ENCODE results near the gene RNF126. TPM values are rescaled to one million over a fixed set of nuclear protein-coding genes. Genes with fewer than 3 reads are reported as not detected.
A peak's percentile ranks its signal among the peaks of the same experiment; 100 is the strongest.

The RNF126 gene
- polyA plus RNA-seq, 4 donors = 20.8 to 36.7 (median 27.4) TPM

DNA sequence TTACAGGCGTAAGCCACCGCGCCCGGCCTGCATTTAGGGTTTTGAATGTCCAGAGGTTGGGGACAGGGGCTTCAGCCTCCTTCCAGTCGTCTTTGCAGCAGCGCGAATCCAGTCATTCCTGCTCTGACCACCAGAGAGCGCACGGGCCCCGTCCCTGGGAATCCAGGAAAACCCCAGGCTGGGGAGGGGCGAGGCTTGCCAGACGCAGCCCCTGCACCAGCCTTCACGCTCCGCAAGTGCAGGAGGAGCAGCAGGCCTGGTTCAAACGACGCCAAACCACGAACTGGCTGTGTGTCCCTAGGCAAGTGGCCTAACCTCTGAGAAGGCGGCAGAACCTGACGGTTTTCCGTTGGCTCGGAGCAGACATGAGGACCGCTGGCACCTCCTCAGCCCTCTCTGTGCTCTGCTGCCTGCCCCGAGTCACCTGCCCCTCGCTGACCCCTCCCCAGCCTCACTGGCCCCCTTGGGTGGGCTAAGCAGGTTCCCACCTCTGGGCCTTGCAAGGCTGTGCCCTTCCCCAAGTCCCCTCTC is 2.0 kb upstream of the RNF126 start:
- peak in 3 of 4 donors; percentile 70 to 80 (median 74) for DNase-seq (ENCODE audit: low read depth in 4 of 4, low spot score in 3 of 4)

DNA sequence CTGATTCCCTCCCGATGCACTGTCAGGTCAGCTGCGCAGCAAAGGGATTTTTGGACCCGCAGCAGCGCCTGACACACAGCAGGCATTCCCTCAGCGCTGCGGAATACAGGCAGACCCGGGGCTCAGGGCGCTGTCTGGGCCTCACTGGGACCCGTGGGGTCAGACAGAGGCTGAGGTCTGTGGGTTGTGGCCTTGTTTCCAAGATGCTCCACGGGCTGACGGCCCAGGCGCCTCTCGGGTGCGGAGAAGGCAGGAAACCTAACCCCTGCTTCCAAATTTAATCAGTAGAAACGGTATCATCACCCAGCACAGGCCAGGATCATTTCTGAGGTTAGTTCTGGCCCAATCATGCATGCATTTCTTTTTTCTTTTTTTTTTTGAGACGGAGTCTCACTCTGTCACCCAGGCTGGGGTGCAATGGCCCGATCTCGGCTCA is 686 bp upstream of the RNF126 start:
- no peak for DNase-seq (ENCODE audit: low read depth in 4 of 4, low spot score in 3 of 4)

DNA sequence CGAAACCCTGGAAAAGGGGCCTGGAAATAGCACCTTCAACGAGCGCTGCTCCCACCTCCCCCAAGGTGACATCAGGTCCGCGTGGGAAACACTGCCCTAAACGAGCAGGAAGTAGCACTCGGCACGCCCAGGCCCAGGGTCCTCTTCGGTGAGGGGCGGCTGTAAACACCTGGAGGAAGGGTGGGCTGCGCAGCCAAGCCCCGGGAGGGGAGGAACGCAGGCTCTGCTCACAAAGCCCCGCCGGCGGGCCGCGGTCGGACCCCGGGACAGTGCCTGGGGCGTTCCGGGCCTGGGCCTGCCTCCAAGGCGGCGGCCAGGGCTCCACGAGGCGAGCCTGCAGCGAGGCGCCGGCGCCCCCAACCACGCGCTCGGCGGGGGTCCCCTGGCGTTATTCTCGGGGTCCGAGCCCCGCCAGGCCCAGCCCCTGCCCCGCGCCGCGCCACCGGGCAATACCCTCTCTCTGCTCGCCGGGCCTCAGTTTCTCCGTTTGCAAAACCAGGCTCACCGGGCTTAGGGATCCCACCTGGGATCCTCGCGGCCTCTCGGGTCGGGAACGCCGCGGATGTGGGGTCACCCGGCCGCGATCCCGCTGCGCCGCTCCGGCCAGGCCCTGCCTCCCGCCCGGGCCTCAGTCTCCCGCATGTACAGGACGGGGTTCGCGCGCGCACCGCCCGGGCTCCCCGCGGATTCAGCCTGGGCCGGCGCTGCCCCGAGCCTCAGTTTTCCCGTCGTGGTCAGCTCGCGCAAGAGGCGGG is 630 bp downstream of the RNF126 start:
- DNase-seq (ENCODE audit: low read depth in 4 of 4, low spot score in 3 of 4) = no peak

DNA sequence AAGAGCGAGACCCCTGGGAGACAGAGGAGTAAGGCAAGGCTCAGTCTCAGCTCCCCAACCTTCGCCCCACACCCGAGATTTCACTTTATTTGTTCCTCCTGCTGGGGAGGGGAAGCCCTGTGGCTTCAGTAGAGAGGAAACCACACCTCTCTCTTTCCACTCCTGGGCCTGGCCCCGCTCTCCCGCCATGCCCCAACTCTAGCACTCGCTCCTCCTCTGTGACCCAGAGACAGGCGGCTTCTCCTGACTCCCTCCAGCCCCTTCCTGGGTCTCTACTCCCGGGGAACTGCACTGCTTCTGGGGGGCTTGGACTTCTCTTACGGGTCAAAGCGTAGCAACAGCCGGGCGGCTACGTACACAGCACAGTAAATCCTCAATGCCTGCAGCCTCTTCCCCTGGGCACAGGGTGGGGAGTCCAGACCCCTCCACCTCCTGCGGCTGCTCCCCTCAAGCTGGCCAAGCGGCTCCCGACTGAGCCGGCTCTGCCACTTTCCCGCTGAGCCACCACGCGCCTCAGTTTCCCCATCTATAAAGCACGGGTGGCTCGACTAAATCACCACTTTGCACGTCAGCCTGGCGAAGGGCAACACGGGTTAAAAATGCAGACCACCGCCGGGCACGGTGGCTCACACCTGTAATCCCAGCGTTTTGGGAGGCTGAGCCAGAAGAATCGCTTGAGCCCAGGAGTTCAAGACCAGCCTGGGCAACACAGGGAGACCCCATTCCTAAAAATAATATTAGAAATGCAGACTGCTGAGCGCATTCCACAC is 1.4 kb downstream of the RNF126 start:
- no peak for DNase-seq (ENCODE audit: low read depth in 4 of 4, low spot score in 3 of 4)

DNA sequence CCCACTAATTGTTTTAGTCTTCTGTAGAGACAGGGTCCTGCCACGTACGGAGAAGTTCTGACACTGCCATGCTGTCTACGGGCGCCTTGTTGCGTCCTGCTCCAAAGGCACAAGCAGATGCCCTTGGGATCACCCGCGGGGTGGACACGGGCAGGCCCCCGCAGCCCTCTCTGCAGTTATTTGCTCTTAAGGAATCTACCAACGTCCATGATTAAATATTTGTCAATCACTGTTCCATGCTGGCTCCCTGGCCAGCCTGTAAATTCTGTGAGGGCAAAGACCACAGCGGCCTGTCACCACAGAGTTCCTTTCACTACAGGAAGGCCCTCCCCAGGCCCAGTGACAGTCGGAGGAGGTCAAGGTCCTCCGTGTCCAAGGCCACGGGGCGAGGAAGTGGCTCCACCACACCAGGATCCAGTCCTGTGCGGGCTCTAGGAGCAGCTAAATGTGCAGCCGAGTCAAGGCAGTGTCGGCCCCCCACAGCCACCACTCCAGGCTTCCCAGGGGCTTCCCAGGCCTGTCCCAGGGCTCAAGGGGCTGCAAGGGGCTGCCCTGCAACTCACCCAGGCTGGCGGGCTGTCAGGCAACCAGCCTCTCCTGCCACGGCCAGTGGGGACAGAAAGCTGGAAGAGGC is 2.1 kb downstream of the RNF126 start:
- no peak for DNase-seq (ENCODE audit: low read depth in 4 of 4, low spot score in 3 of 4)

DNA sequence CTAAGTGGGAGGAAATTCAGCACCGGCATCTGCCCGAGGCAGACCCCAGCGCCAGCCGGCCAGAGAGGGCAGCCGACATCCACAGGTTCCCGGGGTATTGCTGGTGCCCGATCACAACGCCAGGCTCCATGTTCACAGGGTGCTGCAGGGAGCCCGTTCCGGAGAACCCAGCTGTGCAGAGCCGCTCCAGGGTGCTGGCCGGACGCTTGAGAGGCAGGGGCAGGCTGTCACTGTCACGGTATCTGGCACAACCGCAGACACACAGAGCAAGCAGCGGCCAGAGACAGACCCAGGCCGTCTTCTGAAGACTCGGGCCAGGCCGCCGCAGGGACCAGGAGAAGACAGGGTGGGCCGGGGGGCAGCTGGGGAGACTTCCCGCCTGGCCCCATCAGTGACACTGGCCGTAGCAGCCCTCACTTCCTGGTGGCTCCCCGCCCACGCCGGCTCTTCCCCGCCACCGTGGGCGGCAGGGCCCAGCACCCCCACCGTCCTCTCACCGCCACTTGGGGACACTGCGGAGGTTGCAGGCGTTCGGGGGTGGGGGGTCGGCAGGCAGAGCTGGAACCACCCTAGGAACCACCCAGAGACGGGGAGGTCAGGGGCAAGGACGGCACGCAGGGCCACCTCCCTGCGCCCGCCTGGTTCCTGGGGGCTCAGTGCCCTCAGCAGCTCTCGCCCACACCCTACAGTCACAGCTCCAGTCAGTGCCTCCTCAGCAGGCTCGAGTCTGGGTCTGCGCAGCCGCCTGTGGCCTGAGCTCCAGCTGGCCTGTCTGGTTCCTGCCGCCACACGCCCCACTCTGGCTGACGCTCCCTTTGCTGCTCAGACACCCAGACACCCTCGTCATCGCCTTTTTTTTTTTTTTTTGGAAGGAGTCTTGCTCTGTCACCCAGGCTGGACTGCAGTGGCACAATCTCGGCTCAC is 3.8 kb downstream of the RNF126 start:
- no peak for DNase-seq (ENCODE audit: low read depth in 4 of 4, low spot score in 3 of 4)

DNA sequence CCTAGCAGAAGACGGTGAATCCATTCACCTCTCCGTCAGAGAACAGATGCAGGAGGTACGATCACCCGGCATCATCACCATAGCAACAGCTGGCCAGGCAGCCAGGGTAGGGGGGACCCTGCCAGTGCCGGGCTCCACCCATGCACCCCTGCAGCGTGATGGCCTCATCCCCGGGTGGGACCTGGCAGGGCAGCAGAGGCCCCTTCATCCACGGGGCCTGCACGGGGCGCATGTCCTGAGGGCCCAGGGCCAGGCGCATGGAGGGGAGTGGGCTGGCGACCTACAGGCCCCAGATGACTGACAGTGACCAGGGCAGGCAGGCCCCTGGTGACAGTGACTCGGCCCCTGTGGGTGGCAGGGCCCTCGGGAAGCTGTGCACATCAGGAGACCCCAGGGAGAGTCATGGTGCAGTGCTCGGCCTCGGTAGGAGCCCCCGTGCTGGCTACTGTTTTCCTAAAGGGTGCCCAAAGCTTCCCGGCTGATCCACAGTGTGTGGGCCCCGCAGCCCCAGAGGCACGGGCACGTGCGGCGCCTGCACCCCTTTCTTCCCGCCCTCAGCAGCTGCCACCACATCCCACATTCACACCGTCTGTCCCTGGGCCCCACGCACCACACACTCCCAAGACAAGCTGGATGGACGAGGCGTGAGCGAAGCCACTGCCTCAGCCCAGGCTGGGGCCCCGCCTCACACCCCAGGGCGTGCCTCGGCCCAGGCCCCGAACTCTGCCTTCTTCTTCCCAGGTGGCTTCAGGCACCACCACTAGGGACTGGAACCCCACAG is 4.8 kb downstream of the RNF126 start:
- DNase-seq (ENCODE audit: low read depth in 4 of 4, low spot score in 3 of 4) = no peak

DNA sequence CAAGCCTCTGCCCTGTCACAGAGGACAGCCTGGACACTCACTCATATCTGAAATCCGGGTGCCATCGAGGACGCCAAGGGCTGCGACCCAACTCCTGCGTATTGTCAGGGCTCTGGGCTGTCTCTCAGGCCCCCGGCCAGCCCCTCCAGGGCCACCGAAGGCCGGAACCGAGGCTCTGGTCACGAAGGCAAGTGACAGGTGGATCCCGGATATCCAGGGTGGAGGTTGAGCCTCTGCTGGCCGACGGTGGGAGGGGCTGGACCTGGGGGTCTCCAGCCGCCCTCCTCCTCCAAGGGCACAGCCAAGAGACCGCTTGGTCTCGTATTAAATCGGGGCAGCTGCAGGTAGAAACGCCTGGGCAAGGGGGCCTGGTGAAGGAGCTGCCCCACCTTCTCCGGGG is 5.4 kb downstream of the RNF126 start:
- DNase-seq (ENCODE audit: low read depth in 4 of 4, low spot score in 3 of 4) = no peak

DNA sequence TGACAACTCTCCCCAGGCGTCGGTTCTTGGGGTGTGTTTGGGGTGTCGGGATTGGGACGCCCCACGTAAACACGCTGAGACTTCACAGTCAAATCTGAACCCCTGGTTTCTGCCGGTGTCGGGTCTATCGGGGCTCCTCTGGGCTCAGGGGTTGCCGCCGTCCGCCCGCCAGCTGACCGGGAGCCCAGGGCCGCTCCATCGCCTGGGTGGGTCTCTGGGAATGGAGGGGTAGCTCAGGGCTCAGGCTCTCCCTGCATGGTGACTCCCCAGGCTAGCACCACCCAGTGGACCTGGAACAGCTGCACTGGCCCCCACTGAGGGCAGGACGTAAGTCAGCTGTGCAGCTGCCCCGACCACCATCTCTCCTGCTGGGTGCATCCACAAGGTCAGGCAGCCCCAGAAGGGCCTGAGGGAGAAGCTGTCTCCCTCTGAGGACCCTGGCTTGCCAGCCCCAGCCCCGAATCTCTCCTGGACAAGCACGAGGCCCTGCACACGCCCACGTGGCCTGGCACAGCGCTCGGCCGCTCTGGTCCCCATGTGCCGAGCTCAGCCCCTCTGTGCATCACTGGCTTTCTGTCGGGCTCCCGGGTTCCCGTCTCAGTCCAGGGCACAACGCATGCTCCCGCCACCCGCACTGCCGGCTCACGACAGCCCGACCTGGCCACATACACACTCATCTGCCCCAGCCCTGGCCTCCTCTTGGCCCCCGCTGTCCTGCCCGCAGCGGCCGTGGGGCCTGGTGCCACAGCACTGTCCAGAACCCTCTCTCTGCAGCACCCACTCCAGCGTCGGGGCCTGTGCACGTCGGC is 6.1 kb downstream of the RNF126 start:
- DNase-seq (ENCODE audit: low read depth in 4 of 4, low spot score in 3 of 4) = no peak

DNA sequence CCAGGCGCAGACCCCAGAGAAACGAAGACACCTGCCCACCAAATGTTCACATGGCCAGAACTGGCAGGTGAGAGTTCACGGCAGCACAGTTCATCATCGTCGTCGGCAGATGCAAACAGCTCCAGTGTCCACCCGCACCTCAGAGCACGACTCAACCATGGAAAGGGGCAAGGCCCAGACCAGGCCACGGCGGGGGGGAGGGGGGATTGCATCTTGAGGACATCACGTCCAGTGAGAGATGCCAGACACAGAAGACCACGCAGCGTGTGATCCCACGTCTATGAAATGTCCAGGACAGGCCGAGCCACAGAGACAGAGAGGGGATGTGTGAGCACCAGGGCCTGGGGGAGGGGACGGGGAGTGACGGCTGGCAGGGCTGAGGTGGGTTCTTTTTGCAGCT is 7.3 kb downstream of the RNF126 start:
- no peak for DNase-seq (ENCODE audit: low read depth in 4 of 4, low spot score in 3 of 4)

DNA sequence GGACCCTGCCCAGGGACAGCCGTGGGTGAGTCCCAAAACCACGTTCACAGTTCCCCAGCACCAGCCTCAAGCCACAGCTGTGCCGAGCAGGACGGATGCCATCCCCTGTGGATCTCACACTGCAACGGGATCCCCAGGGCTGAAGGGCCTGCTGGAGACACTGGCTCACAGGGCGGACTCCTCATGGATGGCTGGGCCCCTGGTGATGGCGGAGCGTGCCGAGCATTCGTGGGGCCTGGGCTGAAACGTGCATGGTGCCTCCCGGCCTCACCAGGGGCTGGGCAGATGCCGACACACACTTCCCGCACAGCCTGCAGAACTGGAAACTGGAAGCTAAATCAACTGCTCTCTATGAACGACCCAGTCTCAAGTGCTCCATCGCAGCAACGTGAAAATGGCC is 9.6 kb downstream of the RNF126 start:
- DNase-seq (ENCODE audit: low read depth in 4 of 4, low spot score in 3 of 4) = no peak

DNA sequence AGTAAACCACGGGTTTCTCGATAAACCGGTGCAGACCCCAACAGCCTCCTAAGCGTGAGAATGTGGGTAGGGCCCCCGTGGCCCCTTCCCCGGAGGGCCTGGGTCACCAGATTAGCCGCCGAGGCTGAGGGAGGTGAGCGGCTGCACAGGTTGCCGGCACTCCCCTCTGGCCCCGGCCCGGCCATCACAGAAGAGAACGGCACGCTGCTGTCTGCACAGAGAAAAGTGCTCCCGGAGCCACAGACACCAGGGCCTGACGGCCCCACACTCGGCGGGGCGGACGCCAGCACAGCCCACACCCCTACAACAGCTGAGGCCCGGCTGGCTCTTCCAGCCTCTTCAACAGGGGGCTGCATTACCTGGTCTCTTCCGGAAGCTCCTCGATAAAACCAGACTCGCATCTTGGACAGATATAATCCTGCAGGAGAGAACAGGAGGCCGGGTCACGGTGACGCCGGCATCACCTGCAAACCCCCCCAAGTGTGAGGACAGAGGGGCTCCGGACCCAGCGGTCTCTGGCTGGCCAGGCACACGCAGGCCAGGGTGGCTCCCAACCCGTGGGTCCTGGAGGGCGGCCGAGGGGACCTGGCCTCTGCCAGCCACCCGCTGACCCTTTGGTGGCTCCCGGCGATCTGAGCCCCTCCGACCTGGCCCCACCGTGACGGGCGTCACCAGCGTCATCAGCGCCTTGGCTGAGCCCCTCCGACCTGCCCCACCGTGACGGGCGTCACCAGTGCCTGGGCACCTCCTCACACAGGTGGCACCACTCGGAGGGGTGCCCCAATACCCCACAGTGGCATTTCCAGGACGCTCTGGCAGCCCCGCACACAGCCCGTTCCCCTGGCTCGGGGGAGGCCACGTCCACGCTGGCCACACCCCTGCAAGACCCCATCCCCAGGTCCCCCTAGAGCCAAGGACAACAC is 10.3 kb downstream of the RNF126 start:
- DNase-seq (ENCODE audit: low read depth in 4 of 4, low spot score in 3 of 4) = no peak

DNA sequence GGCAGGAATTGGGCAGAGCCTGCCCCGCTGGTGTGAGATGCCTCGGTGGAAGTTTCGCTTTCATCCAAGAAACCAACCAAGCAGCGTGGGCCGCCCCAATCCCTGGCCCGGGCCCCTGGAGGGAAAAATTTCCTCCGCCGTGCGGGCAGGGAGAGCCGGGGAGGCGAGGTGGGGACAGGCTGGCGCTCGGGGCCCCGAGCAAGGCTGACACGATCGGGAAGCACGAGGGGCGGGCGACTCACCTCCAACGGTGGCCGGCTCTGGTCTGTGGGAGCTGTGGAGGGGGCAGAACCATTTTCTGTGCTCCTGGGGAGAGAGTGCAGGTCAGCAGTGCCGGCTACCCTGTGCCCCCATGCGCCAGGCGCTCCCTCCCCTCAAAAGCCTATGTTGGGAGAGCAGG is 11.0 kb downstream of the RNF126 start:
- DNase-seq (ENCODE audit: low read depth in 4 of 4, low spot score in 3 of 4) = no peak

DNA sequence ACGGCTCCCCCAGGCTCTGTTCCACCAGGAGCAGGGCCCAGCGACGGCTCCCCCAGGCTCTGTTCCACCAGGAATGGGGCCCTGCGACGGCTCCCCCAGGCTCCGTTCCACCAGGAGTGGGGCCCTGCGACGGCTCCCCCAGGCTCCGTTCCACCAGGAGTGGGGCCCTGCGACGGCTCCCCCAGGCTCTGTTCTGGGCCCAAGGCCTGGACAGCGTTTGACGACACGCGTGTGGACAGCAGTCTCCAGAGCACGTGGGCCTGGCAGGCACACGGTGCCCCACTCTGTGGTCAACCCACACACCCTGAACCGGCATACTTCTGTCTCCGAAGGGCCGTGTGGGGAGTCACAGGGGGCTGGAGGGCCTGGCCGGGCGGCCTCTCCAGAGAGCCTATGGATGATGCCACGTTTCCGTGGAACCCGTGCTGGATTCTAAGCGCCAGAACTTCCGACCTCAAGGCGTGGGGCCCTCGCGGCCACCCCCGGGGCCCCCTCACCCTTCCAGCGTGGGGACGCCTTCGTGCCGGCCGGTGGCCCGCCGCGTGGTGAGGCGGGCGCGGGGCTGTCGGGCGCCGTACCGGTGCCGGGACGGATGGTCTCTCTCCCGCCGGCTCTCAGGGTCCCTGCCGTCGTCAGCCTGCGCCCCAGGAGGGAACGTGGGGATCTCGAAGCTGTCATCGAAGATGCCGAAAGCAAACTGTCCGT is 11.7 kb downstream of the RNF126 start:
- no peak for DNase-seq (ENCODE audit: low read depth in 4 of 4, low spot score in 3 of 4)

DNA sequence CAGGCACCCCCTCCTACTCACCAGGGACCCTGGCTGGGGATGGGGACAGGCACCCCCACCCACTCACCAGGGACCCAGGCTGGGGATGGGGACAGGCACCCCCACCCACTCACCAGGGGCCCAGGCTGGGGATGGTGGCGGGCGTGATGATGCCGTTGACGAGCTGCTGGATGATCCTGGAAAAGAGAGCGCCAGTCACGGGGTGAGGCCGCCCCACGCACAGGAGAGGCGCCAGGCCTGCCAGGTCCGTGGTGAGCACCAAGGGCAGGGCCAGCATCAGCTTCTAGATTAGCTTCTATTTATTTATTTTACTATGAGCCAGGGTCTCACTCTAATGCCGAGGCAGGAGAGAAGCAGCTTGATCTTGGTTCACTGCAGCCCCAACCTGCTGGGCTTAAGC is 12.9 kb downstream of the RNF126 start:
- no peak for DNase-seq (ENCODE audit: low read depth in 4 of 4, low spot score in 3 of 4)

DNA sequence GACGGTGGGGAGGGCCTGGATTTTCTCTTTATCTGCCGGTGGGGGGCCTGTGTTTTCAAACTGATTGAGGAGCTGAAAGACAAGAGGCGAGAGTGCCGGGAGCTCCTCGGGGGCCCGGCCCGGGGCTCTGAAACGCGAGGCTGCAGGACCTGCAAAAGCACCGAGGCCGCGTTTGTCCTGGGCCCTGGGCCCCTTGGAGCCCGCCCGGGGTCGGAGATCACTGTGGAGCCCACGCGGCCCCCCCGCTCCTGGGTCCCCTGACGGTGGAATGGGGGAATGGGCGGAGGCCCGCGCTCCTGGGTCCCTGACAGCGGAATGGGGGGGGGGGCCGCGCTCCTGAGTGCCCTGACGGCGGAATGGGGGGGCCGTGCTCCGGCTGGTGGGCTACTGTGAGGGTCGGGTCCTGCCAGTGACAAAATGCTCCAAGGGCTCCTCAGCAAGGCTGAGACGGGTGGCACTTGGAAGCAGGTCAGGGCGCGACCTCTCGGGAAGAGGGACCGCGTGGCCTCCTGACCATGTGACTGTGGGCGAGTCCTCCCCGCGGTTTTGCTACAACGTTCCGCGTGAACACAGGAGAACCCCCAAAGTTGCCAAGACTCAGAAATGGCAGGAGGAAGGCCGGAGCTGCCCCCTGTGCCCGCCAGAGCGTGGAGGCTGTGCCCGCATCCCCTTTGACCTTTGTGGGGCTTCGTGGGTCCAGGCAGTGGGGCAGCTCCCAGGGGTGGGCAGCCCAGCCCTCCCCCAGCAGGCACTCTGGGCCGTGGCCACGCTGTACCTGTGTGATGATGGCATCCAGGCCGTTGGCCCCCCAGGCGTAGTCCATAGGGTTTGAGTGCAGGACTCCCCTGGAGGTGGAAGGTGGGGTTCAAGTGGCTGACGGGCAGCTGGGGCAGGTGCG is 13.9 kb downstream of the RNF126 start:
- no peak for DNase-seq (ENCODE audit: low read depth in 4 of 4, low spot score in 3 of 4)

Measured in right renal pelvis (tissue), 4 donors.